Keratinocyte (primary cell): Measurements from ENCODE around the gene SEC63. TPM values are rescaled to one million over a fixed set of nuclear protein-coding genes. Genes with fewer than 3 reads are reported as not detected.

ENCODE experiments used
- DNase-seq: peaks from one replicate; pipeline ENCODE4 v3.0.0-alpha.2; 2011; ENCODE audit warnings: low read depth, missing footprints, low spot score
- FAIRE-seq: peaks from 2 replicates; lab custom pipeline; 2011; peaks lifted over from hg19 to GRCh38; lab: Jason Lieb, UNC
- H2AFZ ChIP-seq: 2 replicates; pipeline ENCODE4 v1.6.0; 2012; ENCODE audit warnings: low read length, control low read depth, inconsistent platforms; ENCODE audit not compliant: control insufficient read depth
- H3K27ac ChIP-seq: 2 replicates; pipeline ENCODE4 v1.5.1; 2011; ENCODE audit warnings: low read length; ENCODE audit not compliant: control insufficient read depth, insufficient read depth
- H3K27me3 ChIP-seq: 3 replicates; pipeline ENCODE4 v1.6.0; 2011; ENCODE audit warnings: low read length; ENCODE audit not compliant: control insufficient read depth, insufficient read depth; ENCODE audit errors: extremely low read depth
- H3K36me3 ChIP-seq, 2 experiments: 2 replicates in 1 of 2; 3 replicates in 1 of 2; pipeline ENCODE4 v1.5.1; 2011; ENCODE audit warnings: low read length in 2 of 2, mild to moderate bottlenecking in 1 of 2; ENCODE audit not compliant: control insufficient read depth in 2 of 2, insufficient read depth in 2 of 2; ENCODE audit errors: extremely low read depth in 1 of 2
- H3K4me1 ChIP-seq: 3 replicates; pipeline ENCODE4 v1.5.1; 2011; ENCODE audit warnings: low read length; ENCODE audit not compliant: control insufficient read depth, insufficient read depth; ENCODE audit errors: extremely low read depth
- H3K4me2 ChIP-seq: 3 replicates; pipeline ENCODE4 v1.6.0; 2011; ENCODE audit warnings: low read depth, low read length; ENCODE audit not compliant: control insufficient read depth, insufficient read depth; ENCODE audit errors: extremely low read depth
- H3K4me3 ChIP-seq, 3 experiments: fragments of 200-600 bp in 1 of 3; sonication (generic) in 1 of 3; 2 replicates in 2 of 3; 3 replicates in 1 of 3; pipeline ENCODE4 v1.5.1; 2011 to 2016; ENCODE audit warnings: low read length in 3 of 3, mild to moderate bottlenecking in 3 of 3, control low read depth in 2 of 3, inconsistent platforms in 1 of 3, low read depth in 1 of 3, mixed read lengths in 1 of 3, mixed run types in 1 of 3, moderate library complexity in 1 of 3; ENCODE audit not compliant: control insufficient read depth in 2 of 3, insufficient read depth in 2 of 3; ENCODE audit errors: extremely low read depth in 1 of 3
- H3K79me2 ChIP-seq: 2 replicates; pipeline ENCODE4 v1.6.0; 2012; ENCODE audit warnings: low read length; ENCODE audit not compliant: control insufficient read depth, insufficient read depth
- H3K9ac ChIP-seq: 3 replicates; pipeline ENCODE4 v1.6.0; 2011; ENCODE audit warnings: low read length; ENCODE audit not compliant: control insufficient read depth, insufficient read depth; ENCODE audit errors: extremely low read depth
- H3K9me1 ChIP-seq: 3 replicates; pipeline ENCODE4 v1.6.0; 2011; ENCODE audit warnings: low read length; ENCODE audit not compliant: control insufficient read depth, insufficient read depth; ENCODE audit errors: extremely low read depth
- H3K9me3 ChIP-seq: 2 replicates; pipeline ENCODE4 v1.5.1; 2012; ENCODE audit warnings: low read depth, low read length; ENCODE audit not compliant: control insufficient read depth
- H4K20me1 ChIP-seq: 3 replicates; pipeline ENCODE4 v1.6.0; 2011; ENCODE audit warnings: low read length; ENCODE audit not compliant: control insufficient read depth, insufficient read depth; ENCODE audit errors: extremely low read depth
- EZH2 ChIP-seq: IDR thresholded peaks from one replicate; pipeline ENCODE4 v1.6.1; 2012; ENCODE audit warnings: inconsistent platforms, mild to moderate bottlenecking, low read length, moderate library complexity
- dilution Hi-C: fragments of 300-500 bp; cut with MboI; formaldehyde crosslinking; loops from one replicate; pipeline ENCODE4 v1.7.0; 2020; ENCODE audit warnings: low sequenced_read_pairs; ENCODE audit not compliant: extremely low pct_ligation_motif_present
- polyA plus RNA-seq, 5 experiments: library from polyadenylated mRNA; depleted of rRNA in 3 of 5; stranded (reverse) in 3 of 5; stranded (forward) in 1 of 5; unstranded in 1 of 5; fragments of >200 nt; gene quantifications; 1 replicate in 1 of 5; 2 replicates in 3 of 5; 3 replicates in 1 of 5; pipeline versions ENCODE4 v1.2.1 to v1.2.3, GENCODE V29; 2011 to 2012; ENCODE audit warnings: missing spikeins in 2 of 5, low read depth in 1 of 5, low replicate concordance in 1 of 5
- TF ChIP-seq, protein P1 (sequence below), 3 experiments: IDR thresholded peaks in 1 of 3; conservative IDR thresholded peaks in 1 of 3; optimal IDR thresholded peaks in 1 of 3; 2 replicates in 2 of 3; 3 replicates in 1 of 3; pipeline versions ENCODE3 to v1.5.1; 2011; ENCODE audit warnings: low read length in 3 of 3, mild to moderate bottlenecking in 3 of 3, moderate library complexity in 2 of 3, control low read depth in 1 of 3, inconsistent platforms in 1 of 3; ENCODE audit not compliant: insufficient read depth in 2 of 3; ENCODE audit errors: extremely low read depth in 1 of 3

Gene SEC63
- polyA plus RNA-seq, 1 donor (not counting 4 experiments of a cell fraction or from before 2014, with no cell fraction given), result 91.4 TPM

DNA sequence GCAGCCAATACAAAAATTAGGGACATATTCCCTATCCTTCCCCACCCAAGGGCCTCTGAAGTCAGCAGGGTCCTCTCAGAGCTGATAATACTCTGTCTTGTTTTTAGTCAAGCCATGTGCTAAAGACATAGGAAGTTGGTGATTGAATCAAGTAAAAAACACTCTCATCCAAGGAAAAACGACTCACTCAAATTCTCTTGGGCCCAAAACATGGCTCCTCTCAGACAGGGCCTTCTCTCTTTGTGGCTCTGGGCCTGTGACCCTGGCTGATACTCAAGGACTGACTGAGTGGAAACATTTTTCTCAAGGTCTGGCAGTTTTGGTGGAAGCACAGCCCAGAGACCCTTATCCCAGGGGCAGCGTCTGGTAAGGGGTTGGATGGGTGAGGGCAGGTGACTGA is 127.9 kb downstream of the SEC63 start:
- Histone ChIP-seq H3K9ac (no peak overlapping the region), H3K27me3 (no peaks in the 10 kb centered on the region), H3K4me2 (no peak overlapping the region), H3K9me3 (no peaks in the 10 kb centered on the region), H3K36me3 (no peaks in the 10 kb centered on the region), H3K4me3 (no peak overlapping the region), H2AFZ (no peak overlapping the region), H4K20me1 (no peaks in the 10 kb centered on the region), H3K4me1 (no peaks in the 10 kb centered on the region), H3K27ac (no peak overlapping the region), H3K79me2 (no peaks in the 10 kb centered on the region), H3K9me1 (no peaks in the 10 kb centered on the region)
- dilution Hi-C loops, result no loop called here
- DNase-seq (no peak), FAIRE-seq (no peak)
- no peak for TF ChIP-seq EZH2
- TF ChIP-seq, protein P1, sequence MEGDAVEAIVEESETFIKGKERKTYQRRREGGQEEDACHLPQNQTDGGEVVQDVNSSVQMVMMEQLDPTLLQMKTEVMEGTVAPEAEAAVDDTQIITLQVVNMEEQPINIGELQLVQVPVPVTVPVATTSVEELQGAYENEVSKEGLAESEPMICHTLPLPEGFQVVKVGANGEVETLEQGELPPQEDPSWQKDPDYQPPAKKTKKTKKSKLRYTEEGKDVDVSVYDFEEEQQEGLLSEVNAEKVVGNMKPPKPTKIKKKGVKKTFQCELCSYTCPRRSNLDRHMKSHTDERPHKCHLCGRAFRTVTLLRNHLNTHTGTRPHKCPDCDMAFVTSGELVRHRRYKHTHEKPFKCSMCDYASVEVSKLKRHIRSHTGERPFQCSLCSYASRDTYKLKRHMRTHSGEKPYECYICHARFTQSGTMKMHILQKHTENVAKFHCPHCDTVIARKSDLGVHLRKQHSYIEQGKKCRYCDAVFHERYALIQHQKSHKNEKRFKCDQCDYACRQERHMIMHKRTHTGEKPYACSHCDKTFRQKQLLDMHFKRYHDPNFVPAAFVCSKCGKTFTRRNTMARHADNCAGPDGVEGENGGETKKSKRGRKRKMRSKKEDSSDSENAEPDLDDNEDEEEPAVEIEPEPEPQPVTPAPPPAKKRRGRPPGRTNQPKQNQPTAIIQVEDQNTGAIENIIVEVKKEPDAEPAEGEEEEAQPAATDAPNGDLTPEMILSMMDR (optimal IDR thresholded peaks at IDR 0.05 in 1 of 3, IDR thresholded peaks at IDR 0.05 in 1 of 3, conservative IDR thresholded peaks at IDR 0.05 in 1 of 3; ENCODE audit: extremely low read depth in 1 of 3, insufficient read depth in 2 of 3, low read length in 3 of 3), result no peak

- Histone ChIP-seq H3K4me3 (no peak overlapping the region), H3K4me2 (no peak overlapping the region), H3K4me1 (no peaks in the 10 kb centered on the region), H3K9me1 (no peaks in the 10 kb centered on the region), H4K20me1 (no peaks in the 10 kb centered on the region), H3K79me2 (no peaks in the 10 kb centered on the region), H2AFZ (no peak overlapping the region), H3K27me3 (no peaks in the 10 kb centered on the region), H3K9me3 (no peaks in the 10 kb centered on the region), H3K27ac (no peak overlapping the region), H3K9ac (no peak overlapping the region), H3K36me3 (no peaks in the 10 kb centered on the region)
- dilution Hi-C loops, result no loop called here
- TF ChIP-seq EZH2, result no peak
- TF ChIP-seq, protein P1 (optimal IDR thresholded peaks at IDR 0.05 in 1 of 3, IDR thresholded peaks at IDR 0.05 in 1 of 3, conservative IDR thresholded peaks at IDR 0.05 in 1 of 3; ENCODE audit: extremely low read depth in 1 of 3, insufficient read depth in 2 of 3, low read length in 3 of 3), result no peak
- no peak for FAIRE-seq
- DNase-seq, result no peak
These were observed 130.5 kb downstream of the SEC63 start for GRCh38 chr6:107827541-107827940.
